GM12878 (cell line): ENCODE data around the gene OCRL.

Source experiments
- MAX ChIP-seq: IDR thresholded peaks from 2 replicates; pipeline ENCODE4 v1.6.1; 2012; ENCODE audit warnings: low read depth, low read length, improper control_type of control experiment
- POLR2AphosphoS5 ChIP-seq: IDR thresholded peaks from 2 replicates; pipeline ENCODE4 v1.6.1; 2011; ENCODE audit warnings: mild to moderate bottlenecking, low read length, inconsistent platforms
- ZNF207 ChIP-seq: fragments of 450-650 bp; IDR thresholded peaks from 2 replicates; pipeline ENCODE4 v1.6.1; 2014; ENCODE audit warnings: antibody characterized with exemption, mild to moderate bottlenecking, borderline replicate concordance

- TF ChIP-seq ZNF207 = no peak
- TF ChIP-seq MAX = no peak
- no peak for TF ChIP-seq POLR2AphosphoS5
Observed at GRCh38 chrX:129609395-129609794, 69.3 kb downstream of the OCRL start.
